HepG2 (cell line): ENCODE data around the gene HSD3B7. TPM values are rescaled to one million over a fixed set of nuclear protein-coding genes. Genes with fewer than 3 reads are reported as not detected.

Source experiments
- KMT2B ChIP-seq: IDR thresholded peaks from 2 replicates; pipeline ENCODE4 v1.6.1; 2016; ENCODE audit warnings: missing genetic modification reagents, missing compliant biosample characterization
- NFYB ChIP-seq: sonication (generic); formaldehyde crosslinking; IDR thresholded peaks from 2 replicates; pipeline ENCODE4 v1.4.0; 2020; ENCODE audit warnings: missing genetic modification reagents
- PHF5A ChIP-seq: IDR thresholded peaks from one replicate; pipeline ENCODE4 v1.6.1; 2018; ENCODE audit warnings: low read depth, missing genetic modification reagents; ENCODE audit not compliant: unreplicated experiment
- TGIF2 ChIP-seq: IDR thresholded peaks from 2 replicates; pipeline ENCODE4 v1.6.1; 2016; ENCODE audit warnings: control low read depth, missing compliant biosample characterization
- ZC3H4 ChIP-seq: sonication (generic); formaldehyde crosslinking; IDR thresholded peaks from 2 replicates; pipeline ENCODE4 v1.4.0; 2020; ENCODE audit warnings: missing genetic modification reagents, borderline replicate concordance
- ZNF777 ChIP-seq: sonication (generic); formaldehyde crosslinking; IDR thresholded peaks from 2 replicates; pipeline ENCODE4 v1.4.0; 2020; ENCODE audit warnings: missing genetic modification reagents
- polyA plus RNA-seq, 8 experiments: library from polyadenylated mRNA; depleted of rRNA in 3 of 8; stranded (reverse) in 7 of 8; unstranded in 1 of 8; fragments of >200 nt; fragmentation: Illumina TruSeq in 4 of 8; extraction: Trizol in 4 of 8; gene quantifications; 2 replicates each; pipeline versions ENCODE4 v1.2.1 to v1.2.3, GENCODE V29; 2011 to 2016; ENCODE audit warnings: low read depth in 4 of 8, missing spikeins in 1 of 8, mixed read lengths in 1 of 8; ENCODE audit not compliant: insufficient read depth in 1 of 8
- total RNA-seq, 5 experiments: library from RNA; depleted of rRNA; stranded (reverse); fragments of >200 nt; fragmentation: Illumina TruSeq; extraction: Trizol; gene quantifications; 2 replicates each; pipeline ENCODE4 v1.2.3, GENCODE V29; 2016; ENCODE audit warnings: low read depth in 1 of 5
- TF ChIP-seq, protein P1 (sequence below): sonication (generic); formaldehyde crosslinking; IDR thresholded peaks from 2 replicates; pipeline ENCODE4 v1.9.0; 2021; ENCODE audit warnings: mild to moderate bottlenecking, missing genetic modification reagents
- TF ChIP-seq, protein P2 (sequence below): sonication (generic); formaldehyde crosslinking; IDR thresholded peaks from 2 replicates; pipeline ENCODE4 v1.5.0; 2020; ENCODE audit warnings: mild to moderate bottlenecking, missing genetic modification reagents, moderate library complexity
- TF ChIP-seq, protein P3 (sequence below): sonication (generic); formaldehyde crosslinking; IDR thresholded peaks from 2 replicates; pipeline ENCODE4 v1.5.1; 2020; ENCODE audit warnings: missing genetic modification reagents, mild to moderate bottlenecking, borderline replicate concordance
- TF ChIP-seq, protein P4 (sequence below): sonication (generic); formaldehyde crosslinking; conservative IDR thresholded peaks from 2 replicates; pipeline ENCODE4 v1.8.1; 2023; ENCODE audit warnings: missing genetic modification reagents
- TF ChIP-seq, protein P5 (sequence below): sonication (generic); formaldehyde crosslinking; IDR thresholded peaks from 2 replicates; pipeline ENCODE4 v1.5.0; 2020; ENCODE audit warnings: mild to moderate bottlenecking, missing genetic modification reagents

Gene HSD3B7
- total and polyA plus RNA-seq, 2 of the 13 experiments (the other 11 are each of a cell fraction or from before 2014, with no cell fraction given) = 32.9 to 69.7 TPM

DNA sequence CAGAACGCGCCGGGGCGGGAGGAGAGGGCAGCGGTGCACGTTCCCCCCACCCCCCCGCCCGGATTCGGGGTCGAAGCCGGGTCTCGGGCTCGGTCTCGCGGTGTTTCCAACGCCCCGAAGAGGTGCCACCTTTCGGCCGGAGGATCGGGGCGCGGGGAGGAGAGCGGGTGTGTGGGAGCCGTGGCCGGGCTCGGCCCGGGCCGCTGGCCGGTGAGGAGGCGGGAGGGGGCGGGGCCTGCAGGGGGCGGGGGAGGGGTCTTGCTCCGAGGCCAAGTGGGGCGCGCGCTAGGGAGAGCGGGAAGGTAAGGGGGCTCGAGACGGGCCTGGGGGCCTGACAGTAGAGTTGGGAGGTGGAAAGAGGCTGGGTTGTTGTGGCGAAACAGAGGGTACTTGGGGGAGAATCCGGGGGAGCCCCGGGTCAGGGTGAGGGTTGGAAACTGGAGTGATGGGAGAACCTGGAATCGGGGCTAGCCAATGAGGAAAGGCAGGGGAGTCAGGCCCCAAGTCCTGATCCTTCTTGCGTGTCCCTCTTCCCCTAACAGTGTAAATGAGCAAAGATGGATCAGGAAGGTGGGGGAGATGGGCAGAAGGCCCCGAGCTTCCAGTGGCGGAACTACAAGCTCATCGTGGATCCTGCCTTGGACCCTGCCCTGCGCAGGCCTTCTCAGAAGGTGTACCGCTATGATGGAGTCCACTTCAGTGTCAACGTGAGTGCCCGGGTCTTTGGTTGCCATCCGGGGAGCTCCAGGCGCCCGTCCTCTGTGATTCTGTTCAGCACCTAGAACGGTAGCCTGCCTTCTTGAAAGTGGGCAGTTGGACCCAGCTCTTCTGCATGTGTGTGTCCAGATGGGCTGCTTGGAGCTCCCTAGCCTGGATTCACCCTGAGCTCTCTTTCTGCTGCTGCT is 26.6 kb upstream of the HSD3B7 start (continued):
- TF ChIP-seq, protein P1, sequence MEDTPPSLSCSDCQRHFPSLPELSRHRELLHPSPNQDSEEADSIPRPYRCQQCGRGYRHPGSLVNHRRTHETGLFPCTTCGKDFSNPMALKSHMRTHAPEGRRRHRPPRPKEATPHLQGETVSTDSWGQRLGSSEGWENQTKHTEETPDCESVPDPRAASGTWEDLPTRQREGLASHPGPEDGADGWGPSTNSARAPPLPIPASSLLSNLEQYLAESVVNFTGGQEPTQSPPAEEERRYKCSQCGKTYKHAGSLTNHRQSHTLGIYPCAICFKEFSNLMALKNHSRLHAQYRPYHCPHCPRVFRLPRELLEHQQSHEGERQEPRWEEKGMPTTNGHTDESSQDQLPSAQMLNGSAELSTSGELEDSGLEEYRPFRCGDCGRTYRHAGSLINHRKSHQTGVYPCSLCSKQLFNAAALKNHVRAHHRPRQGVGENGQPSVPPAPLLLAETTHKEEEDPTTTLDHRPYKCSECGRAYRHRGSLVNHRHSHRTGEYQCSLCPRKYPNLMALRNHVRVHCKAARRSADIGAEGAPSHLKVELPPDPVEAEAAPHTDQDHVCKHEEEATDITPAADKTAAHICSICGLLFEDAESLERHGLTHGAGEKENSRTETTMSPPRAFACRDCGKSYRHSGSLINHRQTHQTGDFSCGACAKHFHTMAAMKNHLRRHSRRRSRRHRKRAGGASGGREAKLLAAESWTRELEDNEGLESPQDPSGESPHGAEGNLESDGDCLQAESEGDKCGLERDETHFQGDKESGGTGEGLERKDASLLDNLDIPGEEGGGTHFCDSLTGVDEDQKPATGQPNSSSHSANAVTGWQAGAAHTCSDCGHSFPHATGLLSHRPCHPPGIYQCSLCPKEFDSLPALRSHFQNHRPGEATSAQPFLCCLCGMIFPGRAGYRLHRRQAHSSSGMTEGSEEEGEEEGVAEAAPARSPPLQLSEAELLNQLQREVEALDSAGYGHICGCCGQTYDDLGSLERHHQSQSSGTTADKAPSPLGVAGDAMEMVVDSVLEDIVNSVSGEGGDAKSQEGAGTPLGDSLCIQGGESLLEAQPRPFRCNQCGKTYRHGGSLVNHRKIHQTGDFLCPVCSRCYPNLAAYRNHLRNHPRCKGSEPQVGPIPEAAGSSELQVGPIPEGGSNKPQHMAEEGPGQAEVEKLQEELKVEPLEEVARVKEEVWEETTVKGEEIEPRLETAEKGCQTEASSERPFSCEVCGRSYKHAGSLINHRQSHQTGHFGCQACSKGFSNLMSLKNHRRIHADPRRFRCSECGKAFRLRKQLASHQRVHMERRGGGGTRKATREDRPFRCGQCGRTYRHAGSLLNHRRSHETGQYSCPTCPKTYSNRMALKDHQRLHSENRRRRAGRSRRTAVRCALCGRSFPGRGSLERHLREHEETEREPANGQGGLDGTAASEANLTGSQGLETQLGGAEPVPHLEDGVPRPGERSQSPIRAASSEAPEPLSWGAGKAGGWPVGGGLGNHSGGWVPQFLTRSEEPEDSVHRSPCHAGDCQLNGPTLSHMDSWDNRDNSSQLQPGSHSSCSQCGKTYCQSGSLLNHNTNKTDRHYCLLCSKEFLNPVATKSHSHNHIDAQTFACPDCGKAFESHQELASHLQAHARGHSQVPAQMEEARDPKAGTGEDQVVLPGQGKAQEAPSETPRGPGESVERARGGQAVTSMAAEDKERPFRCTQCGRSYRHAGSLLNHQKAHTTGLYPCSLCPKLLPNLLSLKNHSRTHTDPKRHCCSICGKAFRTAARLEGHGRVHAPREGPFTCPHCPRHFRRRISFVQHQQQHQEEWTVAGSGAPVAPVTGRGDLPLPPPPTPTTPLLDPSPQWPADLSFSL (CRISPR knock-in tag) = no peak
- TF ChIP-seq NFYB (CRISPR knock-in tag) = 0 out of 2 replicates have a peak, but pooled peaks have one; percentile 11
- TF ChIP-seq PHF5A (CRISPR knock-in tag) = no peak
- TF ChIP-seq, protein P2, sequence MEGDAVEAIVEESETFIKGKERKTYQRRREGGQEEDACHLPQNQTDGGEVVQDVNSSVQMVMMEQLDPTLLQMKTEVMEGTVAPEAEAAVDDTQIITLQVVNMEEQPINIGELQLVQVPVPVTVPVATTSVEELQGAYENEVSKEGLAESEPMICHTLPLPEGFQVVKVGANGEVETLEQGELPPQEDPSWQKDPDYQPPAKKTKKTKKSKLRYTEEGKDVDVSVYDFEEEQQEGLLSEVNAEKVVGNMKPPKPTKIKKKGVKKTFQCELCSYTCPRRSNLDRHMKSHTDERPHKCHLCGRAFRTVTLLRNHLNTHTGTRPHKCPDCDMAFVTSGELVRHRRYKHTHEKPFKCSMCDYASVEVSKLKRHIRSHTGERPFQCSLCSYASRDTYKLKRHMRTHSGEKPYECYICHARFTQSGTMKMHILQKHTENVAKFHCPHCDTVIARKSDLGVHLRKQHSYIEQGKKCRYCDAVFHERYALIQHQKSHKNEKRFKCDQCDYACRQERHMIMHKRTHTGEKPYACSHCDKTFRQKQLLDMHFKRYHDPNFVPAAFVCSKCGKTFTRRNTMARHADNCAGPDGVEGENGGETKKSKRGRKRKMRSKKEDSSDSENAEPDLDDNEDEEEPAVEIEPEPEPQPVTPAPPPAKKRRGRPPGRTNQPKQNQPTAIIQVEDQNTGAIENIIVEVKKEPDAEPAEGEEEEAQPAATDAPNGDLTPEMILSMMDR (CRISPR knock-in tag) = peak; percentile 13; the same call in 1 of the 2 replicates
- TF ChIP-seq, protein P3, sequence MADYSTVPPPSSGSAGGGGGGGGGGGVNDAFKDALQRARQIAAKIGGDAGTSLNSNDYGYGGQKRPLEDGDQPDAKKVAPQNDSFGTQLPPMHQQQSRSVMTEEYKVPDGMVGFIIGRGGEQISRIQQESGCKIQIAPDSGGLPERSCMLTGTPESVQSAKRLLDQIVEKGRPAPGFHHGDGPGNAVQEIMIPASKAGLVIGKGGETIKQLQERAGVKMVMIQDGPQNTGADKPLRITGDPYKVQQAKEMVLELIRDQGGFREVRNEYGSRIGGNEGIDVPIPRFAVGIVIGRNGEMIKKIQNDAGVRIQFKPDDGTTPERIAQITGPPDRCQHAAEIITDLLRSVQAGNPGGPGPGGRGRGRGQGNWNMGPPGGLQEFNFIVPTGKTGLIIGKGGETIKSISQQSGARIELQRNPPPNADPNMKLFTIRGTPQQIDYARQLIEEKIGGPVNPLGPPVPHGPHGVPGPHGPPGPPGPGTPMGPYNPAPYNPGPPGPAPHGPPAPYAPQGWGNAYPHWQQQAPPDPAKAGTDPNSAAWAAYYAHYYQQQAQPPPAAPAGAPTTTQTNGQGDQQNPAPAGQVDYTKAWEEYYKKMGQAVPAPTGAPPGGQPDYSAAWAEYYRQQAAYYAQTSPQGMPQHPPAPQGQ = no peak
- TF ChIP-seq, protein P4, sequence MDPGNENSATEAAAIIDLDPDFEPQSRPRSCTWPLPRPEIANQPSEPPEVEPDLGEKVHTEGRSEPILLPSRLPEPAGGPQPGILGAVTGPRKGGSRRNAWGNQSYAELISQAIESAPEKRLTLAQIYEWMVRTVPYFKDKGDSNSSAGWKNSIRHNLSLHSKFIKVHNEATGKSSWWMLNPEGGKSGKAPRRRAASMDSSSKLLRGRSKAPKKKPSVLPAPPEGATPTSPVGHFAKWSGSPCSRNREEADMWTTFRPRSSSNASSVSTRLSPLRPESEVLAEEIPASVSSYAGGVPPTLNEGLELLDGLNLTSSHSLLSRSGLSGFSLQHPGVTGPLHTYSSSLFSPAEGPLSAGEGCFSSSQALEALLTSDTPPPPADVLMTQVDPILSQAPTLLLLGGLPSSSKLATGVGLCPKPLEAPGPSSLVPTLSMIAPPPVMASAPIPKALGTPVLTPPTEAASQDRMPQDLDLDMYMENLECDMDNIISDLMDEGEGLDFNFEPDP (CRISPR knock-in tag) = no peak
- no peak for TF ChIP-seq ZNF777 (CRISPR knock-in tag)
- TF ChIP-seq TGIF2 (CRISPR knock-in tag) = no peak
- TF ChIP-seq KMT2B (CRISPR knock-in tag) = no peak
- TF ChIP-seq ZC3H4 = no peak
- TF ChIP-seq, protein P5, sequence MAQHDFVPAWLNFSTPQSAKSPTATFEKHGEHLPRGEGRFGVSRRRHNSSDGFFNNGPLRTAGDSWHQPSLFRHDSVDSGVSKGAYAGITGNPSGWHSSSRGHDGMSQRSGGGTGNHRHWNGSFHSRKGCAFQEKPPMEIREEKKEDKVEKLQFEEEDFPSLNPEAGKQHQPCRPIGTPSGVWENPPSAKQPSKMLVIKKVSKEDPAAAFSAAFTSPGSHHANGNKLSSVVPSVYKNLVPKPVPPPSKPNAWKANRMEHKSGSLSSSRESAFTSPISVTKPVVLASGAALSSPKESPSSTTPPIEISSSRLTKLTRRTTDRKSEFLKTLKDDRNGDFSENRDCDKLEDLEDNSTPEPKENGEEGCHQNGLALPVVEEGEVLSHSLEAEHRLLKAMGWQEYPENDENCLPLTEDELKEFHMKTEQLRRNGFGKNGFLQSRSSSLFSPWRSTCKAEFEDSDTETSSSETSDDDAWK (CRISPR knock-in tag) = no peak
